CD4-positive, alpha-beta T cell treated with Interleukin-4 for 4 hours (primary cell): ENCODE results near the gene SLAMF1.

Experiments
- DNase-seq: peaks from one replicate; pipeline ENCODE4 v3.0.0-alpha.2; 2020

Gene SLAMF1

GRCh38 chr1:160638540-160638857, 8.3 kb downstream of the SLAMF1 start:
- no peak for DNase-seq

DNA sequence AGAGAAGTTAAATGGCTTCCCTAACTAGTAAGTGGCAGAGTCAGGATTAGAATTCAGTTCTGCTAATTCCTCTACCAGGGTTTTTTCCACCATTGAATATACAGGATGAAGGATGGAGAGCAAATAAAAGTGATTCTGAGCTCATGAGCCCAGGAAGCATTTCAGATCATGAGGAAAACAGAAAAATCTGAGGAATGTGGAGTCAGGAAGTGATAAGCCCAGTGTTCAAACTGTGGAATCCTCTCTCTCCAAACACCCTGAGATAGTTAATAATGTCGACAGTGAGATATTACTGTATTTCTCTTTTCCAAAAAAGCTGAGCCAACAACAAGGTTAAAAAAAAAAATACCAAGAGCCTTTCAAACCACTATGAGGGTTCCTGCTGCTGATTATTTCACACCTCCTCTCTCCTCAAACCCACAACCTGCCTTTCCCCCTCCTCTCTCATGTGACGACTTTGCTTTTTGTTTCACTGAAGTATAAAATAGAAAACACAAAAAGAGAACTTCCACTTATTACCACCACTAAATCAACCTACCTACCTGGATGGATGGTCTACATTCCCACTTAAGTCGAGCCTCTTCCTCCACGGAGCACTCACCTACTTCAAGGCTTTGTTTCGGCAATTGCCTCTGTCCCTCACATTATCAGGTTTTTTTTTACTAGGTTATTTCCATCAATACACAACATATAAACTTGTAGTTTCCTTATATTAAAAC, 8.9 kb downstream of the SLAMF1 start:
- peak; percentile 85 for DNase-seq

GRCh38 chr1:160637065-160637464, 9.8 kb downstream of the SLAMF1 start:
- no peak for DNase-seq

DNA sequence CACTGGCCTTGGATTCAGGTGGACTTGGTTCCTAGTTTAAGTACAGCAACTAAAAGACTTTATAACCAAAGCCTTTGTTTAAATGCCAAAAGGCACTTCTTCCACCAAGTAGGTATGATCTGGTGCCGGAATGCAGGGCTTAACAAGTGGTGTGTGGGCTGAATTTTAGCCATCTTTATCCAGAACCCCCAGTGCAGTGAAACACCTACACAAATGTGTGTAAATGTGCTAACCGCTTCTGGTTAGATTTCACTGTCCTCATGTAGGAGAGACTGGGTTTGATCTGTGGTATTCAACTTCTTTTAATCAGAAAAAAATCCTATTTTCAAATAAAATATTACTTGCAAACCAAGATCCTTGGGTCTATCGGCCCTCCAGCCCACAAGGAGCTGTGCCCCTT, 10.3 kb downstream of the SLAMF1 start:
- no peak for DNase-seq

DNA sequence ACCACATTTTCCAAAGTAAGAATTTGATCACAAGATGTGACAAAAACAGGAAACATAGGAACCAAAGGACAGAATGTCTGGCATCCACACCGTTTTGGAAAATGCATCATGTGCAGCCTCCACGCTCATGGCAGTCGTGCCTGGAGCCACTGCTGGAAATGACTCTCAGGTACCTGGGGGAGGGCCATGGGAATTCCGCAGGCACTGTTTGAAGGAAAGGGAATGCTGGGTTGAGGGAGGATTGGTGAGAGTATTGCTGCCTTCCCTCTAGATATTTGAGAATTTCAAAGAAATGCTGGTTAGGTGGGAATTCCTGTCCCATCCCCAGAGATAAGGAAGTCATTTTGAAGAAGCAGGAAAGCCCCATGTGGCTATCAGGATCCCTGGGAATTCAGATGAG, 10.8 kb downstream of the SLAMF1 start:
- no peak for DNase-seq

GRCh38 chr1:160634543-160635491, 12.0 kb downstream of the SLAMF1 start:
- no peak for DNase-seq

GRCh38 chr1:160633330-160633903, 13.4 kb downstream of the SLAMF1 start:
- no peak for DNase-seq

DNA sequence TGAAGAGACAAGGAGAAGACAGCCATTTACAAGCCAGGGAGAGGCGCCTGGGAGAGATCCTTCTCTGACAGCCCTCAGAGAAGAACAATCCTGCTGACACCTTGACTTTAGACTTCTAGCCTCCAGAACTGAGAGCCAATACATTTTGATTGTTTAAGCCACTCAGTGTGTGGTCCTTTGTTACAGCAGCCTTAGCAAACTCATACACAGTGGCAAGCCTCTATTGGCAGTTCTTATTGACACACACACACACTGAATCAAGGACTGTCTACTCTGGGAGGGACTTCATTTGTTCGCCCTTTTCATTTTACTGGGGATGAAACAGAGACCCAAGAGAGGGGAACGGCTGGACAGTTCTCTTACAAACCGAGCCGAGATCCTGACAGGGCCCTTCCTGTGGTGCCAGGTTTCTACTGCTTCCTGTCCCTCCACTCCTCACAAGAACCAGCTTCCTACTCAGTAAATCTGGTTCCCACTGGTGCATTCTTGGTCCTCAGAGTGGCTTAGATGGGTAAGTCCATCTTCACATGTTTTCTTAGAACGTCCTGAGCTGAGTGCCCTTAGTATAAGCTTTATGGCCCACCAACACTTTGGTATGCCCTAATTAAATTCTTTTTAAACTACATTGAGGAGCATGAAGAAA, 14.7 kb downstream of the SLAMF1 start:
- DNase-seq, result no peak

DNA sequence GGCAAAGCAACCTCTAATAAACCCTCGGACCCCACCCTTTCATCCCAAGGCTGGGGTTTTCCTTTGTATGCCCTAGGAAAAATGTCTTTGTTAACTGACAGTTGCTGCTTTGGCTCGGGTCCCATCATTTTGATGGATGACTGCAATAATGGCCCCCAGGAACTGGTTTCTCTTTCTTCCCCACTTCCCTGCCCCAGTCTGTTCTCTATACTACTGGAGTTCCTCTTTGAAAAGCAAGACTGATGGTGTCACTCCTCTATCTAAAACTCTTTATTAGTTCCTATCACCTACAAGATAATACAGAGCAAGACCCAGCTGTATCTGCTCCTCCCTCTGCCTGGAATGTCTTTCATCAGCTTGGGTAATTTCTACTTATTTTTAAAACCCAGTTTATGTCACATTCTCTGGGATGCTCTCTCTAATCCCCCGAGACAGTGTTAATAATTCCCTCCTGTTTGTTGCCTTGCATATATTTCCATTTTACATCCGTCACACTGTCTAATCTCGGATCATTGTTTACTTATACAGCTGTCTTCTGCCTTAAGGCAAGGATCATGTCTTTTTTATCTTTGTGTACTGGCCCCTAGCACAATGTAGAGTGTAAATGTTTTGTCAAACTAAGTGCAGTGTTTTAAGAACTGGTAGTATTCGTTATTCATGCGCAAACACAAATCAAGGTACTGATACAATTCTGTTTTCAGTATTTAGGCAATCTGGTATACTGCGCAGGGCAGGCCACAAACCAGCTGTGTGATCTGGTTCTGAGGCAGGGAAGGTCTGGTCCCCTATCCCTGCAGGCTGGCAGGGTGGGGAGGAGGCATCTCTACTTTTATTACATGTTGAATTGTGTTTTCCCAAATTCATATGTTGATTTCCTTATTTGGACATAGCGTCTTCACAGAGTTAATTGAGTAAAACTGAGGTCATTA, 16.1 kb downstream of the SLAMF1 start:
- DNase-seq, result no peak

DNA sequence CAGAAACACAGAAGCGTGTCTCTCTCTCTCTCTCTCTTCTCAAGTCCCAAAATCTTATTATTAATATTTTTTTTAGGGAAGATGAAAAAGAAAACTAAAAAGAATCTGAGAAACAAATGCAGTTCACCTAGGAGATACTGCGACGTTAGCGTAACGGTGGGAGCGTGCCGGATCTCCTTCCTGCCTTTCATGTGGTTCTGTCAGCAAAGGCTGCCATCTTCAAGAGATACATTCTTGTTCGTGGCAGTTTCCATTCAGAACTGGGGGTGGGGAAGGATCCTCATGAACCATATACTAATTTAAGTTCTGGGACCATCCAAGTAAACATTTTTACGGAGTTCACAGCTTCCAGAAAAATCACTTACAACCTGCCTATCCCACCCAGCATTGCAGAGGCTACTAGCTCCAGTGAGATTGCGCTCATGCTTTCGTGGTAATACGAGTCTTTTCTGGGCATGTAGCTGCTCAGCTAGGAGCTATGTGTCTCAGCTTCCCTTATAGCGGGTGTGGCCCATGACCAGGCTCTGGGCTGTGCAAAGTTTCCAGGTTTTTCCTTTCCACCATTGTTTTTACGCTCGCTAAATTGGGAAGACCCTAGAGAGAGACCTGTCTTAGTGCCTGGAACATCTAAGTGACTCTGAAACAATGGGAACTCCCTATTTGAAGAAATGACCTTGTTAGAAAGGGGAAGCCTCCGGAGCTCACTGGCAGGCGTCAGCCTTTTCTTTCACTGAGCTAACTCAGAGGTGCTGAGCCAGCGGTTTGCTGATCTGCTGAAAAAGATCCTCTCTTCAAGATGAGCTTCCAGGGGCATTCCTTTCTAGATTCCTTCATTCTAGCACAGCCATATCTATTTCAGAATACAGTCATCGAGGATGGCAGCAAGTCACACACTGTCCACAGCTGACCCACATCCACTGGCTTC, 17.3 kb downstream of the SLAMF1 start:
- DNase-seq, result peak; percentile 82

DNA sequence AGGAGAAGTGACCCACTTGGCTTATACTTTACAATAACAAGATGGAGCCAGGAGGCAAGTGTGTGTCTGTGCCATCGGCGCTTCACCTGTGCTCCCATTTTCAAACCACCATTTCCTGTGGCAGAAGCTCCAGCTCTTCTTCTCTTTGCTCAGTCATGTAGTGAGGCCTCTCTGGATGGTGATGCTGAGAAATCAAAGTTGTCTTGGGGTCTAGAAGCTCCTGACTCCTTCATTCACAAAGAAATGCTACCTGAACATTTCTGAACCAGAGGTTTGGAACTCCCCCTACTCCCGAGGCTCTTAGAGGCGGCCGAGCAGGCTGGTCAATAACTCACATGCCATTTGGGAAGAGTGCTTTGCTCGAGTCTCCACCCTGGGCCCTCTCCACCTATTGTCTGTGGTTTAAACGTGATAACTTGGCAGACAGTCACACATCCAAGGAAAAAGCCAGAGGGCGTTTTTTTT, 18.0 kb downstream of the SLAMF1 start:
- no peak for DNase-seq

GRCh38 chr1:160627677-160628289, 19.1 kb downstream of the SLAMF1 start:
- DNase-seq, result peak; percentile 88

DNA sequence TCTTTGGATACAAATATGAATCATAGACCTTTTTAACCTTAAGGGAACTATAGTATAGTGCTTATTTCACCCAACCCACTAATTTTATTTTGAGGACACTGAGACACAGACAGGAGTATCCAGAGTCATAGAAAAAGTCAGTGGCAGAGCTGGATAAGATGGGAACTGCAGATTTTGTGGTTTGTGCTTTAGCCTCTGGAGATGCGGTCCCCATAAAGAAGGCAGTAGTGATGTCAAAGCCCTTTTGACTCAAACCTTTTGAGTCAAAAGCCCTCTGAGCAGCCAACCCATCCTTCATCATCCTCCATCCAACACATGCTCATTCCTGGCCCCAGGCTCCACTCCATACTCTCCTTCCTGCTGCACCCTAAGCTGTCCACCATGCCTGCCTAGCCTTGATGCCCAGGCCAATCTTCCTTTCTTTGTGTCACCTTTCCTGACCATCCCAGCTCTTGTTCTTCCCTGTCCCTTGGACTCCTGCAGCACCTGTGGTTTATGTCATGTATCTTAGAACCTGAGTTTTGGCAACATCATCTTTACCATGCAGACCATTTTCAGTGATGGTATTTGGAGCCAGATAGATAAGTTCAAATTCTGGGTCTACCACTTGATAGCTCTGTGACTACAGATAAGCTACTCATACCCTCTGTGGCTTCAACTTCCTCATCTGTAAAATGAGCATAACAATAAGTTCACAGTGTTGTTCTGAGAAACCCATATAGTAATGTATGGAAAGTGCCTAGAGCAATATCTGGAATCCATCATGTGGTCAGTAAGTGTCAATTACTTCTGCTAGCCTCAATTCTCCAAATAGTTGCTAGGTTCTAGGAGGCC, 20.1 kb downstream of the SLAMF1 start:
- DNase-seq, result no peak

DNA sequence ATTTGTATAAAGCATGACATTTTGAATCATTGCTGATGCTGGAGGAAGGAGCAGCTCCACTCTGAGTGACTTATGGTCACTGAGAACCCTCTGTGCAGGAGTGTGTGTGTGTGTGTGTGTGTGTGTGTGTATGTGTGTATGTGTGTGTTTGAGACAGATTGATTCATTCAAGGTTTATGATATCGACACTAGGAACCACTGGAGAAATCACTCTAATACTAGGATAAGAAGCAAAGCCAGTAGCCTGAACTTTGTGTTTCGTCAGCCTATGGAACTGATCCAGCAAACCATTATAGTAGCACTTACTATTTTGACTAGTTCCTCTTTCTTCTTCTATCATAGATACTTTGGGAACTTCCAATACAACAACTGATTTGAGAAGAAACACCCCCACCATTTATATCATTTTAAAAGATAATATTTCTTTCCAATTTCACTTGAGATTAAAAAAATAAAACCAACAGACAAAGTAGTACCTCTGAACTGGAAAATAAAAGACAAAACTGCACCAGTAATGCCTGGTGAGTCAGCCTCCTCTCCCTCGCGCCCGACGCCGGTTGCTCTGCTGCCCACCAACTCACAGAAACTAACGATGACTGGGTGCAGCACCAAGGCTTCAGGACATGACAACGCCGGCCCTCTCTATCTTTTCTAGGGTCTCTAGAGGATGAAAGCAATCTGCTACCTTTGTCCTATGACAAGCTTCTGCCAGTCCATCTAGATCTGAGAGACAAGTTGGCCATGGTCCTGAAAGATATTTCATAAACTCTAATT, 20.9 kb downstream of the SLAMF1 start:
- DNase-seq, result peak; percentile 69

DNA sequence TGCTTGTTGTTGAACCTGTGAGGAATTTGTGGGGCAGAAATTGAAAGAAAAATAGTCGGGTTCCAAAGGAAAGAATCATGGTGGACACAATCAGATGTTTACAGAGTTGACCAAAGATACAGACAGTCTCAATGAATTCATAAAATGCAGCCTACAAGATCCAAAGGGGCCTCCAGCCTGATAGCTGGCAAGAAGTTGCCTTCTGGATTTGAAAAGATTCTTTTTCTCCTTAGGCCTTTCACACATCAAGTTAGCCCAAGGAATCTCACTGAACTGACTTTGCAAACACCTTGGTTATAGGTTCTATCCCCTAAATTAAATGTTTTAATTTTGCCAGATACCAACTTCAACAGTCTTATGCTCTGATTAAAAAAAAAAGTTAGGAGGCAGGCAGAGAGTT, 21.5 kb downstream of the SLAMF1 start:
- no peak for DNase-seq

- no peak for DNase-seq
Measured at GRCh38 chr1:160624464-160624863, 22.4 kb downstream of the SLAMF1 start.

GRCh38 chr1:160623862-160624261, 23.0 kb downstream of the SLAMF1 start:
- DNase-seq, result no peak

DNA sequence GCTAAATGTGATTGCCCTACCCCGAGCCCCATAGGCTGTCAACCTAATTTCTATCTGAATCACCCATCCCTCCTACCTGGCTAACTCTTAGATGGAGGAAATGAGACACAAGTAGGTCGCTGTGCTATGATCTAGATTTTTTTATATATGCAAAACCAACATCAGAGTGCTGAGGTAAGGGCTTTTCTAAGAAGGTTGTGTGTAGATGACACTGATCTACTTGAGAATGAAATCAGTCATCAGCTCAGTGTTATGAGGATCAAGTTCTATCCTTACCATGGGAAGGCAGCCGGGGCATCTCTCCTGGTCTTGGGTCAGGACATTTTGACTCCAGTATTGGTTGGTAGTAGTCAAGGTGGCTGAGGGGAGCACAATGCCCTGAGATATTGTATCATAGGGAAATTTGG, 23.6 kb downstream of the SLAMF1 start:
- DNase-seq, result peak; percentile 85
